Left cardiac atrium (tissue), 4 donors: ENCODE data around the gene KLHL21. TPM values are rescaled to one million over a fixed set of nuclear protein-coding genes. Genes with fewer than 3 reads are reported as not detected.
A peak's percentile ranks its signal among the peaks of the same experiment; 100 is the strongest.

Source experiments
- ATAC-seq, 2 donors: fragments of 200-7000 bp; cut with Tn5 transposase; one replicate each; pipeline ENCODE4 v1.9.1; 2020; ENCODE audit warnings: mild to moderate bottlenecking in 2 of 2, moderate library complexity in 2 of 2
- DNase-seq: peaks from one replicate; pipeline ENCODE4 v3.0.0-alpha.2; 2020
- intact Hi-C, 2 donors: fragments of 100-400 bp; cut with DNase I; formaldehyde crosslinking; loops; one replicate each; pipeline versions ENCODE4 v1.14.1 to v1.15.1; 2022 to 2023
- total RNA-seq, 2 donors: library from RNA; stranded (reverse); fragmentation: NEBNext Ultra II Directional; extraction: Animal tissue kit (Norgen Biotek cat#: 25700); gene quantifications; one replicate each; pipeline ENCODE4 v1.2.1, GENCODE V29; 2021
- donor health status: DM: no; HTN: yes; CAD: no.
- donor health status: DM: no; HTN: yes; CAD: no; lungs with severe emphysema.
- donor health status: DM: yes; HTN: yes; CAD: no.
- donor health status: Dilated cardiomyopathy.

The KLHL21 gene
- total RNA-seq, 2 donors from 2014 or later: 43.9 to 75.8 TPM

GRCh38 chr1:6627841-6628545 is 25.3 kb upstream of the KLHL21 start:
- no peak for DNase-seq
- intact Hi-C loops: loop anchor here in 1 of 2 donors (5.0 kb wide), 1 partner anchor 46 kb away; no protein-coding TSS in a partner anchor
- no peak for ATAC-seq

GRCh38 chr1:6627031-6627430 is 24.4 kb upstream of the KLHL21 start:
- ATAC-seq (no peak), DNase-seq (no peak)
- intact Hi-C loops: loop anchor here in 1 of 2 donors (5.0 kb wide), 1 partner anchor 45 kb away; no protein-coding TSS in a partner anchor

DNA sequence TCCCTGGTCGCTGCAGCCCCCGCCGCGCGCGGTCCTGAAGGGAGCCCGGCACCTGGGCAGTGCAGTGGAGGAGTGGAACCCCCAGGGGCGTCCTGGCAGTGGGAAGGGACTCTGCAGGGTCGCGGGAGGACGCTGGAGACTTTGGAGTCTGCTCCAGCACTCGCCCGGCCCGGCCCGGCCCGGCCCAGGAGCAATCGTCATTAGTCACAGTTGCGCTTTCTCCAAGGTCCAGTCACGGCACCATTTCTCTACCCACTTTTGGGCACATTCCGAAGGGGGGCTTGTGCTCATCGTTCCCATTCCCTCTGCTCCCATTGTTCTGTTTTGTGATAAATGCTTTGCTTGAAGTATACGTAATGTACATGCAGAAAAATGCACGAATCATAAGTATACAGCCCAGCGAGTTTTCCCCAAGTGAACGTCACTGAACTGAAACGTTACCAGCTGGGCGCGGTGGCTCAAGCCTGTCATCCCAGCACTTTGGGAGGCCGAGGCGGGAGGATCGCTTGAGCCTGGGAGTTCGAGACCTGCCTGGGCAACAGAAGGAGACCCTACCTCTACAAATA is 23.0 kb upstream of the KLHL21 start:
- peak; percentile 9 to 32 for ATAC-seq
- DNase-seq: no peak
- intact Hi-C loops: loop anchor here in 1 of 2 donors (5.0 kb wide), 1 partner anchor 43 kb away; no protein-coding TSS in a partner anchor

- peak; percentile 93 to 95 for ATAC-seq
- intact Hi-C loops: loop anchor here in 1 of 2 donors (5.0 kb wide), 1 partner anchor 43 kb away; no protein-coding TSS in a partner anchor
- peak; percentile 92 for DNase-seq
Measured at GRCh38 chr1:6624710-6625583, 22.3 kb upstream of the KLHL21 start, which contains the start of gene THAP3. Gene THAP3, plus strand, starts transcription at chr1:6624868. Its CDS starts 351 bp downstream, at chr1:6625219.

- ATAC-seq (no peak), DNase-seq (no peak)
- intact Hi-C loops: no loop called here
Measured at GRCh38 chr1:6623269-6623965, 20.7 kb upstream of the KLHL21 start.

GRCh38 chr1:6622396-6623152 is 19.9 kb upstream of the KLHL21 start:
- DNase-seq (no peak), ATAC-seq (peak in 1 of 2 donors; percentile 28)
- intact Hi-C loops: no loop called here

DNA sequence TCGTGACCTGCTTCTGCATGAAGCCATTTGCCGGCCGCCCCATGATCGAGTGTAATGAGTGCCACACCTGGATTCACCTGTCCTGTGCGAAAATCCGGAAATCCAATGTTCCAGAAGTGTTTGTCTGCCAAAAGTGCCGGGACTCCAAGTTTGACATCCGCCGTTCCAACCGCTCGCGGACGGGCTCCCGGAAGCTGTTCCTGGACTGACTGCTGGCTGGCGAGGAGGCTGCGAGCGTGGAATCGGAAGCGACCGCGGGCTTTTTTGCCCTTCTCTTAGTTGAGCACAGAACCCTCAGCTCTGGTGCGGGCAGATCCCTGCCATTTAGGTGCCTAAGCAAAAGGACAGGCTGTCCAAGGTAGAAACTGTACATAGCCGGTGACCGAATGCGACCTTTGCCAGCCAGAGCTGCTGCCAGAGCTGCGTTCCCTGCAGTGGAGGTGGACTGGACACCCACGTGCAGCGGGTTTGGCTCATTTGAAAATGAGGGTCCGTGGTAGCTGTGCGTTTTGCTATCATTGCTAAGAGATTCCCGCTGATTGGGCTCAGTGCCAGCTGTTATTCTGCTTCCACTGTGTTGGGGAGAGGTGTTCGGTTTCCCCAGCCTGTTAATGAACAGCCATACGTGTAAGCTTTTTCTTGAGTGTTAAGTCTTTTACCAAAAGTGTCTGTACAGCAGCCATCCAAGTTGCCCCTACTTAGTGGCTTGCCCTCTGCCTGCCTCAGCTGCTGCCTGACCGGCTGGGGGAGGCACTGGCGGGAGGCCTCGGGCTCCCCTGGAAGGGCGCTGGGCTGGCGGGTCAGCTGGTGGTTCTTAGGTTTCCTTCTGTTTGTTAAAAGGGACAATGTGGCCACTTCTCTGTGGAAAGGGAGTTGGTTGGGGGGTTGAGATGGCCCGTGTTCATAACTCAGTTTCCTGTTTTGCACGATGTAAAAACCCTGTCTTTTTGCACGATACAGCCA is 19.0 kb upstream of the KLHL21 start:
- DNase-seq (no peak), ATAC-seq (no peak)
- intact Hi-C loops: no loop called here

DNA sequence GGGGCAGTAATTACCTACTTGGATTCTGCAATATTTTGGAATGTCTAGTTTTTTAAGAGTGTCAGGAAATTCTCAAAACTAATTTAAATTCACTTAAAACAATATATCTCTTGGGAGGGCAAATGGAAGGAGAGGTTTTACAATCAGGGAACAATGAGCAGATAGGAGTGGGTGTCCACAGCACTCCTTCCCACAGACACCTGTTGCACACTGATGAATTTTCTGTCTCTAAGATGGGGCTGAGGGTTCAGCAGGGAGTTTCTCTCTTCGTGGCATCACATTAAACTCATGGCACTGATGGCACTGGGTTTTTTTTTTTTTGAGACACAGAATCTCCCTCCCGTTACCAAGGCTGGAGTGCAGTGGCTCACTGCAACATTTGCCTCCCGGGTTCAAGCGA is 16.4 kb upstream of the KLHL21 start:
- ATAC-seq (no peak), DNase-seq (no peak)
- intact Hi-C loops: no loop called here

DNA sequence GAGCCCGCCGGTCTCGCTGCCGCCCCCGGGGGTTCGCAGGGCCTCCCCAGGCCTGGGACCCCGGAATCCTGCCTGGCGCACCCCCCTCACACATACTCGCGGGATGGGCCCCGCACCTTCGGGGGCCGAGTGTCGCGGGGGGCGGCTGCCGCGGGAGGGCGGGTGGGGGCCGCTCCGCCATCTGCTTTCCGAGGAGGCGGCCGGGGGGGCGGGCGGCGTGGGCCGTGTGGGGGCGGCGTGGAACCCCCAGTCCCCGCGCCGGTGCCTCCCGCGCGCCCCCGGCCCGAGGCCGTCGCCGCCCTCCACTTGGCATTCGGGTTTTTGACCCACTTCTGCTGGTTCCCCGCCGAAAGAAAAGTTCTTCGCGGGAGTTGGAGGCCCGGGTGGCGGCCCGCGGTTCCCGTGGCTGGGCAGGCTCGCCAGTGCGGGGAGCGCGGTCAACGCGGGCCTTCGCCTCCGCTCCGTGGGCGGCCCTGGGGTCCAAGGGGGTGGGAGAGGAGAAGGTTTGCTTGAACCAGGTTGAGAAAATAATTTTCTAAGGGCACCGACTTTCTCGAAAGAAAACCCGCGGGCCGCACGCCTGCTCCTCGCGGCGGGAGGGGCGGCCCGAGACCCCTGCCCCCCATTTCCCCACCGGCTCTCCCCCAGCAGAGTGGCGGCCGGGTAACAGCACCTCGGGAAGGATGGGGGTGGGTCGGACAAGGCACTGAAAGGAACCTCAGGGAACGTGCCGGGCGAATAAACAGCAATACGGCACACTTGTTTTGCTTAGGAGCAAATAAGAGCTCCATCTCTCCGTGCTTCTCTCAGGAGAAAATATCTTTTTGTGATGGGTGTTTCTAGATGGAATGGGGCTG is 12.5 kb upstream of the KLHL21 start:
- no peak for ATAC-seq
- intact Hi-C loops: no loop called here
- no peak for DNase-seq

DNA sequence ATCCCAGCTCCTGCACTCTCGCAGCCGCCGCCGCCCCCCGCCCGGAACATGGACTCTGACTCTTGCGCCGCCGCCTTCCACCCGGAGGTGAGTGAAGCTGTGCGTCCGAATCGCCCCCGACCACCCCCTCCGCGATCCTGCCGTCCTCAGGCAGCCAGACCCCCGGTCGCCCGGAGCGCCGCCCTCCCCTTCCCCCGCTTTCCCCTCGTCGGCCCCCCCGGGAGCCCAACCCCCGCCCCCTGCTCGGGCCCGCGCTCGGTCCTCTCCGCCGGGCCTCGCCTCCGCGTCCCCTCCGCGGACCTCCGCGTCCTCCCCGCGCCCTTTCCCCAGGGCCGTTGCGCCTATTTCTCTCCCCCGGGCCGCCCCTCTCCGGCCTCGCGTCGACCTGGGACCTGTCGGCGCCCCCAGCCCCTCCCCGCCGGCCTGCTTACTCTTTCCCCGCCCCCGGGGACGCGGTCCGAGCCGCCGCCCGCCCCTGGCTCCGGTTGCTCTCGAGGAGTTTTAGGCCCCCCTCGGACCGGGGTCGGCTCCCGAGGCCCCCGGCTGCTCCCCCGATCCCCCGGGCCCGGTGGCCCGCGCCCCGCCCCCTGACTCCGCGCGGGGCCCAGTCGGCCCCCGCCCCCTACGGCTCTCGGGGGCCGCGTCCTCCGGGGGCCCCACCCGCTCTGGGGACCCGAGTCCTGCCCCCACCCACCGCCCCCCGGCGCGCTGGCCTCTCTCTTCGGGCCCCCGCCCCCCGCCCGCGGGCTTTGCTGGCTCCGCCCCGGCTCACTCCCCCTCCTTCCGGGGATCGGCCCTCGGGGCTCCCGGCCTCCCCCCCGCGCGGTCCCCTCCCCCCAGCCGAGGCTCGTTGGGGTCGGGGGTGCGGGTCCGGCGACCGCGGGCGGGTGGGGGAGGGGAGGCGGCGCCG is 11.6 kb upstream of the KLHL21 start:
- ATAC-seq: peak; percentile 8 to 21
- peak; percentile 69 for DNase-seq
- intact Hi-C loops: no loop called here

DNA sequence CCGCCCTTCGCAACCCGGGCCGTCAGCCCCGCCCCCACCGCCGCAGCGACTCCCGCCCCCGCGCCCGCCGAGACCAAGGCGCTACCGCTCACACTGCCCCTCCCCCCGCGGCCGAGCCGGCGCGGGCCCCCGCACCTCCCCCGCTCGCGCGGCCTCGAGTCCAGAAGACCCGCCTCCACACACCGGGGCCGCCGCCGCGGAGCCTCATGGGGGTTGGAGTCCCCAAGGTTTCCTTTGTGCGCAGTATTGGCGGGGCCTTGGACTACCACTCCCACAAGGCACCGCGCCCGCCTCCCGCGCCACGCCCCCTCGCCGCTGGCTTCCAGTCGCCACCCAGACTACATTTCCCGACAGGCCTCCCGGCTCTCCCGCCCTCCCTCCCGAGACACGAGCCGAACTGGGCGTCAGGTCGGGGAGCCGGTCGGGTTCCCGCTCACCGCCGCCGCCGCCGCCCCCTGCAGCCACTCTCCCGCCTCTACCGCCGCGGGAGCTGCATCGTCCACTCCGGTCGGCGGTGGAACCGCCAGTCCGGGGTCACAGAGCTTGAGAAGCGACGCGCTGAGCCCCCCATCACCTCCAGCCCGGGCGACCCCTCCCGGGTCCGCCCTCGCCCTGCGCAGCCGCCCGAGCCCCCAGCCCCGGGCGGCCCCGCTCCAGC is 10.8 kb upstream of the KLHL21 start, which contains the start of gene PHF13:
PHF13 (plus strand) TSS at position 371 of the 658 bp plus-strand sequence. CDS start 336 bp downstream, outside the sequence.
- intact Hi-C loops: no loop called here
- DNase-seq (peak; percentile 100), ATAC-seq (peak; percentile 96 to 98)

GRCh38 chr1:6612641-6613360 is 10.1 kb upstream of the KLHL21 start:
- ATAC-seq: peak; percentile 66 to 69
- DNase-seq: peak; percentile 60
- intact Hi-C loops: no loop called here

GRCh38 chr1:6603915-6604558 is 1.4 kb upstream of the KLHL21 start:
- peak; percentile 20 to 29 for ATAC-seq
- DNase-seq: peak; percentile 86
- intact Hi-C loops: no loop called here
